LNCAP (cell line): Measurements from ENCODE around the gene NXT1.
A peak's percentile ranks its signal among the peaks of the same experiment; 100 is the strongest.

Experiments used
- TF ChIP-seq, protein P1 (sequence below): fragments of 450-650 bp; IDR thresholded peaks from 2 replicates; pipeline ENCODE4 v1.5.1; 2017; ENCODE audit warnings: mild to moderate bottlenecking

The NXT1 gene

DNA sequence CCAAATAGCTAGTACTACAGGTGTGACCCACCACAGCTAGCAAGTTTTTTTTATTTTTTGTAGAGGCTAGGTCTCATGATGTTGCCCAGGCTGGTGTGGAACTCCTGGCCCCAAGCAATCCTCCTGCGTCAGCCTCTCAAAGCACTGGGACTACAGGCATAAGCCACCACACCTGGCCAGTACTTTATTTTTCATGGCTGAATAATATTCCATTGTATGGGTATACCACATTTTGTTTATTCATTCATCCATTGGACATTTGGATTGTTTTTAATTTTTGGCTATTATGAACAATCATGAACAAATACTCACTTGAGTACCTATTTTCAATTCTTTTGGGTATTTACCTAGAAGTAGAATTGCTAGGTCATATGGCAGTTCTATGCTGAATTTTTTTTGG is 7.0 kb upstream of the NXT1 start:
- TF ChIP-seq, protein P1, sequence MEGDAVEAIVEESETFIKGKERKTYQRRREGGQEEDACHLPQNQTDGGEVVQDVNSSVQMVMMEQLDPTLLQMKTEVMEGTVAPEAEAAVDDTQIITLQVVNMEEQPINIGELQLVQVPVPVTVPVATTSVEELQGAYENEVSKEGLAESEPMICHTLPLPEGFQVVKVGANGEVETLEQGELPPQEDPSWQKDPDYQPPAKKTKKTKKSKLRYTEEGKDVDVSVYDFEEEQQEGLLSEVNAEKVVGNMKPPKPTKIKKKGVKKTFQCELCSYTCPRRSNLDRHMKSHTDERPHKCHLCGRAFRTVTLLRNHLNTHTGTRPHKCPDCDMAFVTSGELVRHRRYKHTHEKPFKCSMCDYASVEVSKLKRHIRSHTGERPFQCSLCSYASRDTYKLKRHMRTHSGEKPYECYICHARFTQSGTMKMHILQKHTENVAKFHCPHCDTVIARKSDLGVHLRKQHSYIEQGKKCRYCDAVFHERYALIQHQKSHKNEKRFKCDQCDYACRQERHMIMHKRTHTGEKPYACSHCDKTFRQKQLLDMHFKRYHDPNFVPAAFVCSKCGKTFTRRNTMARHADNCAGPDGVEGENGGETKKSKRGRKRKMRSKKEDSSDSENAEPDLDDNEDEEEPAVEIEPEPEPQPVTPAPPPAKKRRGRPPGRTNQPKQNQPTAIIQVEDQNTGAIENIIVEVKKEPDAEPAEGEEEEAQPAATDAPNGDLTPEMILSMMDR, result no peak

DNA sequence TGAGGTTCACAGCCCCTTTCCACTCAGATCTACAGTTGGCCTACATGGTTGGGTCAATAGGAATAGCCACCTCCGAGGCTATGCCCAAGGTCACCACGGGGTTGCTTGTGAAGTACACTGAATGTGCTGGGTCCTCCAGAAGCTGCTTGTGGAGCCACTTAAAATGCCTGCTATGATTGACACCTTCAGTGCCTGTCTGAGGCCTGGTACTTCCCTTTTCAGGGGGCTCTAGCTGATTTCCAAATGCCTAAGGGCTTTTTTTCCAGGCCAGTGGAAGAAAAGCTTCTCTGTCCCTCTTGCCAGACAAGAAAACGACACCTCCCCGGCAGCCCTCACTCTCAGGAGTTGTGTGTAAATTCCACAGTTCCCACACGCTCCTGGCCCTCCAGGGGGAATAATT is 6.3 kb upstream of the NXT1 start:
- TF ChIP-seq, protein P1, result no peak

DNA sequence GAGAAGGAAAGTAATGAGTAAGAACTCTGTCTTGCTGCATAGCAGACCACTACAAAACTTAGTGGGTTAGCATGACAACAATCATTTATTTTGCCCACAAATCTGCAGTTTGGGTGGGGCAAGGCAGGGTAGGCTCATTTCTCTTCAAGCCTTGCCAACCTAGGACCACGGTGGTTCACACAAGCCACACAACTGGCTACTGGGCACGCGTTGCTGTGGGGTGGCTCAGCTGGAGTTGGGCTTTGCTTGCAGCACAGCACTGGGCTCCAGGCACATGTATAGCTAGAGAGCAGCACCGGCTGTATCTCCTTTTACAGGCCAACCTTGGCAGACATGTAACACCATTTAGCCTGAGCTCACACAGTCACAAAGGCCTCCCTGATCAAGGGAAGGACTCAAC is 4.6 kb upstream of the NXT1 start:
- TF ChIP-seq, protein P1, result no peak

DNA sequence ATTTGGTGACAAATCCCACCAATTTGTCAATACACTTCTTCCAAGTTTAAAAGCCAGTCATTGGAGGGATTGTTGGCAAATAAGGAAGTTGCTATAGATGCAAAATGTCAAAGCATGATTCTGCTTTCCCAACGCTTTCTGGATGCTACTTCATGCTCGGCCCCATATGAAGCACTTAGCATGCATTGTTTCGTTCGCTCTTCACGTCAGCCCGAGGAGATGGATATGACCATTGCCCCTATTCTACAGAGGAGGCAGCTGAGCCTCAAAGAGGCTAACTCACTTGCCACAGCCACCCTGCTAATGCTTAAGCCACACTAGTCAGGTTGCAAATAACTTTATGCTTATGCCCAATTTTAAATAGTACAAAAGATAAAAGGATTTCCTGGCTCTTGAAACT is 2.8 kb upstream of the NXT1 start:
- TF ChIP-seq, protein P1, result no peak

DNA sequence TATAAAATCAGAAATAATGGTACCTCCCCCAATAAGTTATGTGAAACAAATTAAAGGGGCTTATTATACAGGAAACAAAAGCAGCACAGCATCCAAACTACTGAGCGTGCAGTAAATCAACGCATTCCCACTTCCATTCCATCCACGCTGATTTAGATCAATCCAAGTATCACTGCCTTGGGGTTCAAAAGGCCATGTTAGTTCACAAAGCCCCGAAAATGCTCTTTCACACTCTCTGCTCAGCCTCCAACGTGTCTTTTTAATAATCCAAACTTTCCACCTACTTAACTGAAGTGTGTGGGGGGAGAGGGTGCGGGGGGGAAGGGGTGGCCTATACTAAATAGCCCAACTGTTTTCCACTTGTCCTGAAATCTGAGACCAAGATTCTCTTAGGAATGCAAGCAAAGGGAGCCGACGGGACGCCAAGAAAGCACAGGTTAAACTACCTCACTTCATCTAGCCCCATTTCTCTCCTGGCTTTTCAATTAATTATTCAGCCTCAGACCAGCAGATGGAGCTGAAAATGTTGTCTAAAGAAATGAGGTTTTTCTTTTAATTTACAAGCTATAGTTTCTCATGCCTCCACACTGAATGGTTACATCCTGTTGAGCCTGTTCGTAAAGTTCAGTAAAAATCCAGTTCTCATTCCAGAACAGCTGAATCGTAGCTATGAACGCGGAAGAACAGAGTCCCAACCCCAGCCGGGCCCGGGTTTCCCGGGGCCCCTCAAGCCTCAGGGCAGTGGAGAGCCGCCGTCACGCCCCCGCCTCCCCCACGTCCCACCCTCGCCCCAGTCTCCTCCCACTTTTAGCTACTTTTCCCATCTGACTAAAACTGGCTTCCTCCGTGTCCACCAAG is 1.0 kb upstream of the NXT1 start:
- TF ChIP-seq, protein P1, result peak; percentile 49; the same call in 1 of the 2 replicates

DNA sequence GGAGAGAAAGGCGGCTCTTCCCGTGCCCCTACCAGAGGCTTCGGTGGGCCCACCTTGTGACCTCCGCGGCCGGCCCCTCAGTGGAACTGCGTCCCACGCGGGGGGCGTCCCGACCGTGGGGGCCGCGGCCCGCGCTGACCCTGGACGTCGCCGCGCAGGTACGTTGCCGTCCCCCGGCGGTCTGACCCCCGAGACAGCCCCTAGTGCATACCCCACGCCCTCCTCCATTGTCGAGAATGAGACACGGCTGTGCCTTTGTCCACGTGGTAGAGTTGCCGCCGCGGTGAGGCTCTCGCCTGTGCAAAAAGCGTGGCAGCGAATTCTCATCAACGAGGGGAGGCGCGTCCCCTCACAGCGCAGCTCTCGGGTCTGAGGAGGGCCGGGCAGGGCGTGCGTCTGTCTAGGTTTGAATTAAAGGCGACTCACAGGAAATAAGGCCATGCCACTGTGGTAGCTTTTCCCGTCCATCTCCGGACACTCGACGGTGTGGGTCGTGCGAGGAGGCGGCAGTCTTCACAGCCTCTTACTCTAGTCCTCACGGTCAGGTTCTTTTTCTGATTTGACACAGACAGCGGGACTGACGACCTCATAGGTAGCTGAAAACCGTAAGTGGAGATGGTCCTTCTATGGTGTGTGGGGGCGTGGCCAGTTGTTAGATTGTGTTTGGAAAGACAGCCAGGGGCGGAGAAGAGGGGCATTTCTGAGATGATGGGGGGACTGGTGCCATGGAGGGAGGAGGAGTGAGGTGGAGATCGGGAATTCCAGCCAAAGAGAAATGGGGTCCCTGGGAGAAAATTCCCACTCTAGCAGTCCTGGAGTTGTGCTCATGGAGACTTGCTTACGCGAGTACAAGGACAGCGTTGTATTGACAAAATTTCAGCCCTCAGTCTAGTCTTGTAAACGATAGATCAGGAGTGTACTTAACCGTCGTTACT is 580 bp downstream of the NXT1 start:
- TF ChIP-seq, protein P1, result no peak

DNA sequence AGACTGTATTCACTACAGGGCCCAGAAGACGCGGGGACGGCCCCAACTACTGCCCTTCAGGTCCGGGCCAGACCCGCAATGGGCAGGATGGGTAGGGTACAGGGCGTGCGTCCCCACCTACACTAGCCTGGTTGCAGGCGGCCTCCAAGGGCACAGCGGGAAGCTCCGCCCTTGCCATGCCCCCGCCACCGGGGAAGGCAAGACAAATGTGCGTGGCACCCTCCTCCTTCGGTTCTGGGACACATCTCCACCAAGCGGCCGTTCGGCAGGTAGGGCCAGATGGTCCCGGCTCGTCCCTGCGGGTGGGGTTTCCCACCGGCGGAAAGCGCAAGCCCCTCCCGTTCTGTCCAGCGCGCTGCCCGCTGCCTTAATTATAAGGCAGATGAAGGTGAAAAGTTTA is 5.6 kb downstream of the NXT1 start:
- TF ChIP-seq, protein P1, result no peak
